GM12878 (cell line): ENCODE measurements around the gene LNPK.

ENCODE experiments used
- E4F1 ChIP-seq: fragments of 450-650 bp; IDR thresholded peaks from 2 replicates; pipeline ENCODE4 v1.6.1; 2018; ENCODE audit warnings: borderline replicate concordance, mild to moderate bottlenecking; ENCODE audit not compliant: partially characterized antibody
- ETV6 ChIP-seq, 2 experiments: fragments of 450-650 bp in 1 of 2; IDR thresholded peaks in 1 of 2; conservative IDR thresholded peaks in 1 of 2; 2 replicates each; pipeline ENCODE4 v1.6.1; 2014; ENCODE audit warnings: antibody characterized with exemption in 1 of 2, borderline replicate concordance in 1 of 2, low read depth in 1 of 2, mild to moderate bottlenecking in 1 of 2, moderate library complexity in 1 of 2
- IKZF1 ChIP-seq: fragments of 450-650 bp; conservative IDR thresholded peaks from 2 replicates; pipeline ENCODE4 v1.6.1; 2017; ENCODE audit warnings: antibody characterized with exemption, mild to moderate bottlenecking
- PRDM15 ChIP-seq: fragments of 450-650 bp; formaldehyde crosslinking; IDR thresholded peaks from 2 replicates; pipeline ENCODE4 v1.4.0; 2020; ENCODE audit warnings: mild to moderate bottlenecking, moderate library complexity
- USF1 ChIP-seq: IDR thresholded peaks from 2 replicates; pipeline ENCODE4 v1.6.1; 2011; ENCODE audit warnings: borderline replicate concordance, low read depth, mild to moderate bottlenecking, moderate library complexity, mixed read lengths, low read length; ENCODE audit not compliant: insufficient read depth; ENCODE audit errors: extremely low read length

GRCh38 chr2:175889701-175890302, 112.3 kb downstream of the LNPK start:
- TF ChIP-seq PRDM15 (CRISPR knock-in tag) (no peak), ETV6 (conservative IDR thresholded peaks at IDR 0.05 in 1 of 2, IDR thresholded peaks at IDR 0.05 in 1 of 2; ENCODE audit: borderline replicate concordance in 1 of 2, low read depth in 1 of 2) (no peak), E4F1 (no peak), USF1 (no peak), IKZF1 (no peak)
